ENCODE results near the gene BAIAP2L2.

Gene BAIAP2L2

DNA sequence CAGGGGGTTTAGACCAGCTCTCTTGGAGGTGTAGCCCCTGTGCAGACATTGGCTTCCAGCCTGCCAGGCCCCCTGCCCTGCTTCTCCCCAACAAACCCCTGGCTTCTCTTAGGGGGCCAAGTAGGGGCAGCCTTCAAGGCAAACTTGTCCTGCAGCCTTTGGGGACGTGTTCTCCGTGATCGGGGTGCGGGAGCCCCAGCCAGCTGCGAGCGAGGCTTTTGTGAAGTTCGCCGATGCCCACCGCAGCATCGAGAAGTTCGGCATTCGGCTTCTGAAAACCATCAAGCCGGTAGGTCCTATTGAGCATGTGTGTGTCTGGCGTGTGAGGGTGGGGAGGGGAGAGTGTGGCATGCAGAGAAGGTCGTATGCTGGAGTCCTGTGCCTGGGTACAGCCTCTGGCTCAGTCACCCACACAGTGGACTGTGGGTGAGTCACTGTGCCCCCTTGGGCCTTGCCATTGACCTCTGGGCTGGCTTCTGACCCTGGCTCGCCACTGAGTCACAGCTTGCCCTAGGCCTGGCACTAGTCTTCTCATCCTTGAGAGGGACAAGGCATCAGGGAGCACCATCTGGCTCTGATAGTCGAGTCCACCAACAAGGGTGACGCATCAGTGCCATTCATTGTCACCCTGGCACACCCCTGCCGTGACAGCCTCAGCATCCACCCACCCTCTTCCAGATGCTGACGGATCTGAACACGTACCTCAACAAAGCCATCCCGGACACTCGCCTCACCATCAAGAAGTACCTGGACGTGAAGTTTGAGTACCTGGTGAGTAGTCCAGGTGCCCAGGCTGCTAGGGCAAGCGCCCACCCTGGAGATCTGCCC, 37.9 kb downstream of the BAIAP2L2 start:
- no peaks in the 10 kb centered on the region for H3K4me1 Mint-ChIP-seq (ENCODE audit: low read depth)
- H3K36me3 Mint-ChIP-seq: no peaks in the 10 kb centered on the region
- no peaks in the 10 kb centered on the region for H3K9me3 Mint-ChIP-seq (ENCODE audit: low read depth)
- H3K27me3 Mint-ChIP-seq: no peaks in the 10 kb centered on the region
- no peak overlapping the region for H3K4me3 Mint-ChIP-seq
- no peak overlapping the region for H3K27ac Mint-ChIP-seq

DNA sequence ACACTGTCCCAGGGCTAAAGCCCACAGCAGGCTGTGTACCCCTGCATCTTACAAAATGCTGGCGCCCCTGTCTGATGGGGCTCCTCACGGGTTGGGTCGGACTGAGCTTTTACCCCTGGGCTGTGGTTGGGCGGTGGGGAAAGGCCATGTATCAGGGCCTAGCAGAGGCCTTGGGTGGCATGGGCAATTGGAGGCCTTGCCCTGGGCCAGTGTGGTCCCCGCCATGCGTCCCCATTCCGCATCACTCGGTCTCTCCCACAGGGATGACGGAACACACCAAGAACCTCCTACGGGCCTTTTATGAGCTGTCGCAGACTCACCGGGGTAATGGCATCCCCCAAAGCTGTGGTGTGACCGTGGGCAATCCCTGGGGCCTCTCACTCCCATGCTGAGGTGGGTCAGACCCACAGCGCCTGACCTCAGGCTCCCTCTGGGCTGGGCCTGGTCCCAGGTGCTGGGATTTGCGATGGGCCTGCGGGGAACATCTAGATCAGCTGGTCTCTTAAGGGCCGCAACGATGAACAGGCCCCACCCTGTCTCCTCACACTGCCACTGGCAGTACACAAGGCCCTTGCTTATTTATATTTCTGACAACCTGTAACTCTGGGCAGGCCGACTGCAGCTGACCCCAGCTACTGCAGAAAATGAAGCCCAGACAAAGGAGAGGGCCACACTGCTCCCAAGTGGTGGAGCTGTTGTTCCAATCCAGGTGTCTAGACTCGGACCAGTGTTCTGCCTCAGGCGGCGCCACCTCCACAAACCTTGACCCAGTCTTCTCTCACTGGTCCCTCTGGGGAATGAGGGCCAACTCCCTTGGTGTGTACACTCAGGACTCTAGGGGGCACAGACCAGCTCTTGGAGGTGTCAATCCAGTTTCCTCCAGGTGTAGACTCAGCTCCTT, 38.8 kb downstream of the BAIAP2L2 start:
- Mint-ChIP-seq H3K36me3 (no peaks in the 10 kb centered on the region), H3K4me1 (ENCODE audit: low read depth) (no peaks in the 10 kb centered on the region), H3K9me3 (ENCODE audit: low read depth) (no peaks in the 10 kb centered on the region)

DNA sequence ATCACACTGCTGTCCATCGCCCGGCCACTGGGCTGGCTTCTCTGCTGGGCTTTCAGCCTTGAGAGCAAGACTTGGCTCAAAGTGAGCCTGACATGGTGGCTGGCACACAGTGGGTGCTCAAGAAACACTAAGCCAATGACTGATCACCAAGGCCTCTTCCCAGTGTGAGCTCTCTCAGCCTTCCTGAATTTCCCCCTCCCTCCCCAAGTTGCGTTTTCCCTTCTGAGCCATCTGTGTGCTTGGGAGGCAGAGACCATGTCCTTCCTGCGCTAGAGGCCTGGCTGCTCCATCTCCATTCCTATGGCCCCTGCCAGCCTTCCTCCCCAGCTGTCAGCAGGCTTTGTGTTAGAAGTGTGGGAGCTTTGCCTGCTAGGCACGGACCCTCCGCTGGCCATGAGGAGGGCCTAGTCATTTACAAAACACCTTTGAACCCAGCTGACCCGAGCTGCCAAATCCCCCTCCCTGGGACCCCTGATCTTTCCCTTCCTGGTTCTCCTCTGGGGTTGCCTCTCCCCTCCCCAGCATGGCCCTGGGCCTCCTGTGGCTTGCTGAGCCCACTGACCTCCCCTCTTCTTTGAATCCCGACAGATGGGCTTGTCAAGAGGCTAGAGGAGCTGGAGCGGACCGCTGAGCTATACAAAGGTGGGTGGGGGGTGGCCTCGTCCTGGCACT, 40.1 kb downstream of the BAIAP2L2 start:
- Mint-ChIP-seq H3K27ac (no peak overlapping the region), H3K27me3 (no peaks in the 10 kb centered on the region), H3K4me1 (ENCODE audit: low read depth) (no peaks in the 10 kb centered on the region), H3K4me3 (no peak overlapping the region), H3K36me3 (peaks cover 2% of the 10 kb centered on the region), H3K9me3 (ENCODE audit: low read depth) (no peaks in the 10 kb centered on the region)

More for the DNA sequence above, 38.8 kb downstream of the BAIAP2L2 start:
- no peaks in the 10 kb centered on the region for H3K27me3 Mint-ChIP-seq
- no peak overlapping the region for H3K27ac Mint-ChIP-seq
- no peak overlapping the region for H3K4me3 Mint-ChIP-seq

DNA sequence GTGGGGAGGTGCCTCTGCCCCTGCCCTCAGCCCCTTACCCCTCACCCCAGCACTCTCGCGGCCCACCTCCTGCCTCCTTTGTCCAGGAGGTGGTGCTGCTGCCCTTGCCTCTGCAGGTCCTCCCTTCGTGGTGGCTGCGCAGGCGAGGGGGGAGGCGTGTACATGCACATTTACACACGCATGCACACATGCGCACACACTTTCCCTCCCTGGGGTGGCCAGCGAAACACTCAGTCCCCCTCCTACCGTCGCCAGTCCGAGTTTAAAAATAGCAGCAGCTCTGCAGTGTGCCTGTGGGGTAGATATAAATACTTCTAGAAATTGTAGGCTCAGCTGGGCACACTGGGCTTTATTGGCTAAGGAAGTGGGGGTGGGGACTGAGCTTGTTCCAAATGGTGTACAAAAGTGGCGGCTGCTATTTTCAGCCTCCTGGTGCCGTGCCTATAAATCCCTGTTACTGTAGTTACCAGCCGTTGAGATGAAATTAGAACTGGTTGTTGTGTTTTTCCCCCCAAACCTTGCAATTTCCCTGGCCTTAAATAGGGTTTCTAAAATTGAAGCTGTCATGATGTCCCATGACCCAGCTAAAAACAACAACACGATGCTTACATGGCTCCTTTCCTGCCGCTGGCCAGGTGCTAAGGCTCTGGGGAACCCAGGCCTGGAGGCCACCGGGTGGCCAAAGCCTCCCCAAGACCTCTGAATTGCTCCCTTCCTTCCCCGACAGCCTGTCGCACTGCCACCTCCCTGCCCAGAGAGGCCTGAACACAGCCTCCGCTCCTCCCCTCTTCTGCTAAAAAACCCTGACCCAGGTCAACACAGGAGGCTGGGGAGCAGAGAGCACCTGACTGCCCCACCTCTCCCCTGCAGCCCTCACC, 40.9 kb downstream of the BAIAP2L2 start:
- H3K36me3 Mint-ChIP-seq: peaks cover 2% of the 10 kb centered on the region
- no peaks in the 10 kb centered on the region for H3K9me3 Mint-ChIP-seq (ENCODE audit: low read depth)
- H3K4me1 Mint-ChIP-seq (ENCODE audit: low read depth): no peaks in the 10 kb centered on the region
- no peak overlapping the region for H3K4me3 Mint-ChIP-seq
- H3K27me3 Mint-ChIP-seq: no peaks in the 10 kb centered on the region
- no peak overlapping the region for H3K27ac Mint-ChIP-seq

DNA sequence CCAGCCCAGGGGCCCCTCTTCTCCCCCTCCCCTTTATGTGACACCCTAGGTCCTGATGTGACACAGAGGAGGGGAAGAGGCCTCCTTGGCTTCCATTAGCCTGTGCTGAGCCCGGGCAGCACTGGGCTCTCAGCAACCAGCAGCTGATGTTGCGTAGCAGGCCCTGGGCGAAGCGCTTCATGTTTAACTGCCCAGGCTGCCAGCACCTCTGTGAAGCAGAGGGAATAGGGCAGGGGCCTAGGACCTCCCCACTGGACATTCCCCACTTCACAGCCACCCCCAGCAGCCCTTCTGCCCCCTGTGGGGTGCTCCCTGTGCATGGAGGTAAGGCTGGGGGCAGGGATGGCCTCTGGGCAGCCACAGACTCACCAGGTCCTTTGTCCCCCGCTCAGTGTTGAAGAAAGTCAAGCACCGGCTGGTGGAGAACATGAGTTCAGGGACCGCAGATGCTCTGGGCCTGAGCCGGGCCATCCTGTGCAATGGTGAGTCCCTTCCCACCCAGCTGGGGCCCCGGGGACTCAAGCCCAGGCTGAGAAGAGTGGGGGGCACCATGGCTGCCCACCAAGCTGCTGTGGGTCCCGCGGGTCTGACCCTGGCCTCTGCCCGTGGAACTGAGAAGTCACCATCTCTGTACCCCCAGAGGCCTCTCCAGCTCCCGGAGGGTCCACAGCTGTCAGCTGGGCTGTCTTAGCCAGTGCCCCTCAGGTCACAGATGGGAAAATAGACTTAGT, 41.7 kb downstream of the BAIAP2L2 start:
- H3K27ac Mint-ChIP-seq: no peak overlapping the region
- no peaks in the 10 kb centered on the region for H3K27me3 Mint-ChIP-seq
- H3K4me1 Mint-ChIP-seq (ENCODE audit: low read depth): no peaks in the 10 kb centered on the region
- no peaks in the 10 kb centered on the region for H3K9me3 Mint-ChIP-seq (ENCODE audit: low read depth)
- peaks cover 2% of the 10 kb centered on the region for H3K36me3 Mint-ChIP-seq
- no peak overlapping the region for H3K4me3 Mint-ChIP-seq

DNA sequence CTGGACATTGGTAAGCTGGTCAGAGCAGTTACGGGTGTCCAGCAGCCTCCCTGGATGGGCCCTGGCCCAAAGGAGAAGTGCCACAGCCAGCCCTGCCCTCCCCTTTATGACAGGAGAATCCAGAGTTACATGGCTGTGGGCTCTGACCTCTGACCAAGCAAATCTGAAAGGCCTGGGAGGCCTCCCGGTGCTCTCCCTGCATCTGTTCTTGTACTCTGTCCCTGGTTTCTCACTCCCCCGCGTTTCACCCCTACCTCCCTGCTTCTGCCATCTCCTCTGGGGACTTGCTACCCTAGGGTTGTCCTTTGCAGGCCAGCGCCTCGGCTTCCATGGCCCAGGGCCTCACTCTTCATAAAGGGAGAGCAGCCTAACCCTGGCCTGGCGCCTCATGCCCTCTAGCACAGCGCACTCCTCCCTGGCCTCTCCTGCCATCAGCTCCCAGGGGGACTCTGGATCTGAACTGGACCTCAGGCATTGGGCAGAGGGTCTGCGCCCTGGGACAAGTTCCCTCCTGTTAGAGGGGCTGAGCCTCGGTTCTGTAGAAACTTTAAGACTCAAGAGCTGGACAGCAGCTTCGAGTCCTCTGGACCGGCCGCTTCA, 42.6 kb downstream of the BAIAP2L2 start:
- Mint-ChIP-seq H3K27ac (no peak overlapping the region), H3K36me3 (peaks cover 2% of the 10 kb centered on the region), H3K4me1 (ENCODE audit: low read depth) (no peaks in the 10 kb centered on the region), H3K27me3 (no peaks in the 10 kb centered on the region), H3K9me3 (ENCODE audit: low read depth) (no peaks in the 10 kb centered on the region), H3K4me3 (no peak overlapping the region)

DNA sequence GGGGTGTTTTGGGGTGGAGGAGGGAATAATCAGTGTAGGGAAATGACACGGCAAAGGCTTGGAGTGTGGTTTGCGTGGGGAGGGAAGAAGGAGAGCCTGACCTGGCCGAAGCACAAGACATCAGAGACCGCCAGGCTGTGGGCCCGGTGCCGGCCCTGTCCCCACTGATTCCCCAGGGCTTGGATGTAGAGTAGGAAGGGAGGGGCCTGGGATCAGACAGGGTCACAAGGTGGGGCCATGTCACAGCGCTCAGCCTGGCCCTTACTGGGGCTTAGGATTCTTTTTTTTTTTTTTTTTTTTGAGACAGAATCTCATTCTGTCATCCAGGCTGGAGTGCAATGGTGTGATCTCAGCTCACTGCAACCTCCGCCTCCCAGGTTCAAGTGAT, 43.5 kb downstream of the BAIAP2L2 start:
- no peaks in the 10 kb centered on the region for H3K27me3 Mint-ChIP-seq
- no peak overlapping the region for H3K27ac Mint-ChIP-seq
- H3K9me3 Mint-ChIP-seq (ENCODE audit: low read depth): no peaks in the 10 kb centered on the region
- no peaks in the 10 kb centered on the region for H3K4me1 Mint-ChIP-seq (ENCODE audit: low read depth)
- H3K36me3 Mint-ChIP-seq: peaks cover 6% of the 10 kb centered on the region
- H3K4me3 Mint-ChIP-seq: no peak overlapping the region

DNA sequence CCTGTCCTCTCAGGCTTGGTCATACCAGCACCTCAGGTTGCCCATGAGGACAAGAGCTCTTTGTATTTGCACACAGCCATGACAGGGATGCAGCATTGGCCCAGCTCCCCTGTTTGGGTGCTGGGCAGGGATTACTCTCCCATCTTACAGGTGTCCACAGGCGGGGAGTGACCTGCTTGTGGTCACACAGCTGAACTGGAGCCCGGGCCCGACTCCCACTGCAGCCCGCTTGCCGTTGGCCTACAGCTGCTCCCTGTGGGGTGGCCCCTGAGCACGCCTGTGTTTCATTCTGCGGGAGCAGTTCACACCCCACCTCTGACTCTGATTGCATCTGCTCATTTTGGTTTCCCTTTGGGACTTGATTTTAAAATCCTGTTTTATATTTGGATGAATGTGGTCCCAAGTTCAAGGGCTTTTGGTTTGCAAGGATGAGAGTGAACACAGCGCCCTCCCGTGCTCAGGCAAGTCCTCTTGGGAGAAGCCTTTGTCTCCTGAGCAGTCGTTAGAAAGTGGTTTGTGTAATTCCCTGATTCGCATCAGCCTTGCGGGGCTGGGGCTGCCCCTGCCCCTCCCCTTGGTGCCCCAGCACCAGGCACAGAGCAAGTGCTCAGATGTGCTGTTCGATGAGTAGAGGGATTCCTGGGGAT, 44.0 kb downstream of the BAIAP2L2 start:
- no peak overlapping the region for H3K4me3 Mint-ChIP-seq
- H3K4me1 Mint-ChIP-seq (ENCODE audit: low read depth): peaks cover 2% of the 10 kb centered on the region
- H3K27me3 Mint-ChIP-seq: no peaks in the 10 kb centered on the region

DNA sequence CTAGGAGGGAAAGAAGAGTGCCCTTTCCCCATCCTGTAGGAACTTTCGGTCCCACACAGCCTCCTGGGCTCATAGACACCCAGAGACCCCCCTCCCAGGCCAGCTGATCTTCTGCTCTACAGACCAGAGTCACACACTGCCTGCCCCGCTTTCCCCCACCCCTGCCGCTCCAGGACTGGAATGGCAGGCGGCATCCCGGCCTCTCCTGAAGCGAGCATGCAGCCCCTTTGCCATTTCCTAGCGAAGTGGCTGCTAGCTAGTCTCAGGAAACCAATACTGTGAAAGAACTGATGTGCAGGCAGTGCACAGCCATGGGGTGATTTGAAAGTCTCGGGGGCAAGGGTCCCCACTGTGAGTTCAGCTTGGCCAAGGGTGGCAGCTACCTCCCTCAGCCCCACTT, 44.9 kb downstream of the BAIAP2L2 start:
- Mint-ChIP-seq H3K9me3 (ENCODE audit: low read depth) (no peaks in the 10 kb centered on the region), H3K27me3 (no peaks in the 10 kb centered on the region), H3K36me3 (peaks cover 8% of the 10 kb centered on the region), H3K4me1 (ENCODE audit: low read depth) (peaks cover 2% of the 10 kb centered on the region), H3K4me3 (no peak overlapping the region), H3K27ac (no peak overlapping the region)

More for the DNA sequence above, 44.0 kb downstream of the BAIAP2L2 start:
- H3K9me3 Mint-ChIP-seq (ENCODE audit: low read depth): no peaks in the 10 kb centered on the region
- H3K36me3 Mint-ChIP-seq: peaks cover 8% of the 10 kb centered on the region
- H3K27ac Mint-ChIP-seq: no peak overlapping the region

DNA sequence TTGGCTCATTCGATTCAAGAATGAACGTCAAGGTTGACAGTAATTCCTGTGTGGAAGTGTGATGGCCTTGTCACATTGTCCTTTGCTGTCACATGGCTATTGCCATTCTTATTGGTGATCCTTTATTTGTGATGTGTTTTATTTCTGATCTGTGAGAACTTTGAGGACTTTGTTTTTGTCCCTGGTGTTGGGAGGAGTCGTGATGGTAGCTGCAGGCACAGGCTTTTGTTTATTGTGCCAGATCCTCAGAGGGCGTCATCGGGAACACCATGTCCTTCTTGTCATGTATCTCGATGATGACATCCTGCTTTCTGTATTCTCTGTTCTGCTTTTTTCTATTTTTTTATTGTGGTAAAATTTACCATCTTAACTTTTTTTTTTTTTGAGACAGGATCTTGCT, 47.7 kb downstream of the BAIAP2L2 start:
- Mint-ChIP-seq H3K4me1 (ENCODE audit: low read depth) (peaks cover 8% of the 10 kb centered on the region), H3K27ac (no peak overlapping the region), H3K36me3 (peaks cover 8% of the 10 kb centered on the region), H3K9me3 (ENCODE audit: low read depth) (no peaks in the 10 kb centered on the region), H3K27me3 (no peaks in the 10 kb centered on the region), H3K4me3 (no peak overlapping the region)

DNA sequence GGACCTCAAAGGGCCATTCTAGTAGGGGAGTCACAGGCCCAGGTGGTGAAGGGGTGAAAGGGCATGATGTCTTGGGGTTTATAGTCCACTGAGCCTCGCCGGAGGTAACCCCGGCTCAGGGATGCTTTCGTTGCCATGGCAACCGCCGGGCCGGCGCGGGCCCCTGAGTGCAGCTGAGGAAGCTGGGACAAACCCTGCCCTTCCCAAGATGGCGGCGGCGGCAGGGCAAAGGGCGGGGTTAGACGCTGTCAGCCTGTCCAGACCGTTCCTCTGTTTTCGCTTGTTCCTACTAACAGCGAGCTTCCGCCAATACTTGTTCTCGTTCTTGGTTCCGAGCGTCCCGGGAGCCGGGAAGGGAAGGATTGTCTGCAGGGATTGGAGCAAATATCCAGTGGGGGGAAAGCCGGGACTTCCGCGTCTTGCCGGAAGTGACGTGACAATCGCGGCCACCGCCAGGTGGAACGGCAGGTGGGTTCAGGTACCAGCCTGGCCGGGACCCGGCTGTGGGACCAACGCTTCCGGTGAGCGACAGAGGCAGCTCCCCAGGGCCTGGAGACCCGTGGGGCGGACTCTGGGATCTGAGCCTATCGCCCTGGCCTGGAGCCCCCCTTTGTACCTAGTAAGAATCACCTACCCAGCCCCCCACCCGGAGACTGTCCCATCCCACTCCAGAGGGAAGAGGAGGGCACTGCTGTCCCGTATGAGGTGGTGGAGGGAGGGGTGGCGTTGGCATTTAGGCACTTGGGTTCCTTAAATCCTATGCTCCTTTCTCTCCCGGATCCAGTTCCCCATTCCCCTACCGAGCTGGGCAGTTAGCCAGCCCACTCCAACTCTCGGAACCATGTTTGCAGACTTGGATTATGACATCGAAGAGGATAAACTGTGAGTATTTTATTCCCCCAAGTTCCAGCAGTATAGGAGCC, 53.3 kb downstream of the BAIAP2L2 start, which contains the start of gene PICK1:
Gene PICK1 (plus strand): TSS at position 436 of the 923 bp plus-strand sequence. CDS start 406 bp downstream, at position 842.
- Mint-ChIP-seq H3K4me3 (peak within 1 kb of the TSS; percentile 96), H3K36me3 (peaks cover 2% of the 10 kb centered on the region), H3K27ac (peak within 1 kb of the TSS; percentile 98), H3K9me3 (ENCODE audit: low read depth) (no peaks in the 10 kb centered on the region), H3K27me3 (no peaks in the 10 kb centered on the region), H3K4me1 (ENCODE audit: low read depth) (peaks cover 16% of the 10 kb centered on the region)

Measured in activated naive CD8-positive, alpha-beta T cell (primary cell).